NCI-H345 treated with DMSO at 0.1 percent for 48 hours (cell line): ENCODE measurements around the gene COL12A1.
"Not testable (repeated sequence)": the region's sequence is repeated elsewhere in the genome, so short reads cannot be mapped to it uniquely, and the experiment has no call there.

ENCODE experiments used
- DNase-seq: peaks from one replicate; lab custom pipeline; 2025; ENCODE audit not compliant: unreplicated experiment; lab: John Stamatoyannopoulos, UW

Gene COL12A1

GRCh38 chr6:75213112-75213511 lies 7.3 kb upstream of the COL12A1 start:
- no peak for DNase-seq

GRCh38 chr6:75211920-75212590 lies 6.2 kb upstream of the COL12A1 start:
- DNase-seq: no peak

- peak; percentile 50 for DNase-seq
Observed at GRCh38 chr6:75210885-75211739, 5.3 kb upstream of the COL12A1 start.

- DNase-seq: no peak
Observed at GRCh38 chr6:75209184-75209723, 3.4 kb upstream of the COL12A1 start.

GRCh38 chr6:75208298-75209183 lies 2.7 kb upstream of the COL12A1 start:
- peak; percentile 53 for DNase-seq

GRCh38 chr6:75206576-75207342 lies 906 bp upstream of the COL12A1 start:
- no peak for DNase-seq

GRCh38 chr6:75204959-75205775 lies 686 bp downstream of the COL12A1 start:
- peak; percentile 21 for DNase-seq

GRCh38 chr6:75204217-75204958 lies 1.5 kb downstream of the COL12A1 start:
- DNase-seq: peak; percentile 43

- DNase-seq: no peak
Observed at GRCh38 chr6:75203721-75204120, 2.1 kb downstream of the COL12A1 start.

GRCh38 chr6:75202676-75203131 lies 3.1 kb downstream of the COL12A1 start:
- no peak for DNase-seq

- no peak for DNase-seq
Observed at GRCh38 chr6:75201901-75202672, 3.8 kb downstream of the COL12A1 start.

- no peak for DNase-seq
Observed at GRCh38 chr6:75201021-75201420, 4.8 kb downstream of the COL12A1 start.

GRCh38 chr6:75199889-75200288 lies 6.0 kb downstream of the COL12A1 start:
- DNase-seq: no peak

GRCh38 chr6:75196081-75196687 lies 9.7 kb downstream of the COL12A1 start:
- no peak for DNase-seq

- DNase-seq: no peak
Observed at GRCh38 chr6:75188221-75188925, 17.5 kb downstream of the COL12A1 start.

- DNase-seq: not testable (repeated sequence)
Observed at GRCh38 chr6:75186581-75186980, 19.3 kb downstream of the COL12A1 start.

GRCh38 chr6:75183099-75183541 lies 22.7 kb downstream of the COL12A1 start:
- DNase-seq: no peak
